ENCODE data around the gene NSG2.

GRCh38 chr5:174146556-174146955 lies 101.0 kb downstream of the NSG2 start:
- TF ChIP-seq, protein P1, sequence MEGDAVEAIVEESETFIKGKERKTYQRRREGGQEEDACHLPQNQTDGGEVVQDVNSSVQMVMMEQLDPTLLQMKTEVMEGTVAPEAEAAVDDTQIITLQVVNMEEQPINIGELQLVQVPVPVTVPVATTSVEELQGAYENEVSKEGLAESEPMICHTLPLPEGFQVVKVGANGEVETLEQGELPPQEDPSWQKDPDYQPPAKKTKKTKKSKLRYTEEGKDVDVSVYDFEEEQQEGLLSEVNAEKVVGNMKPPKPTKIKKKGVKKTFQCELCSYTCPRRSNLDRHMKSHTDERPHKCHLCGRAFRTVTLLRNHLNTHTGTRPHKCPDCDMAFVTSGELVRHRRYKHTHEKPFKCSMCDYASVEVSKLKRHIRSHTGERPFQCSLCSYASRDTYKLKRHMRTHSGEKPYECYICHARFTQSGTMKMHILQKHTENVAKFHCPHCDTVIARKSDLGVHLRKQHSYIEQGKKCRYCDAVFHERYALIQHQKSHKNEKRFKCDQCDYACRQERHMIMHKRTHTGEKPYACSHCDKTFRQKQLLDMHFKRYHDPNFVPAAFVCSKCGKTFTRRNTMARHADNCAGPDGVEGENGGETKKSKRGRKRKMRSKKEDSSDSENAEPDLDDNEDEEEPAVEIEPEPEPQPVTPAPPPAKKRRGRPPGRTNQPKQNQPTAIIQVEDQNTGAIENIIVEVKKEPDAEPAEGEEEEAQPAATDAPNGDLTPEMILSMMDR (conservative IDR thresholded peaks at IDR 0.05; ENCODE audit: low read length): no peak
- no peak for TF ChIP-seq EZH2phosphoT487 (IDR thresholded peaks at IDR 0.05; ENCODE audit: borderline replicate concordance)
